HEK293 (cell line): Measurements from ENCODE around the gene VEPH1.

Source experiments
- CTCF ChIA-PET: fragments of 350-600 bp; formaldehyde crosslinking; extraction: SDS; loops from one replicate; lab custom pipeline; 2021; ENCODE audit warnings: antibody characterized with exemption; lab: Yijun Ruan, JAX
- POLR2A ChIA-PET: fragments of 300-600 bp; formaldehyde crosslinking; extraction: SDS; loops from one replicate; lab custom pipeline; 2020; ENCODE audit warnings: antibody characterized with exemption, inconsistent platforms; lab: Yijun Ruan, JAX
- H3K27ac ChIP-seq: fragments of 200-500 bp; sonication (Bioruptor generic); 2 replicates; pipeline ENCODE4 v1.5.1; 2014; ENCODE audit warnings: low read depth, low read length, control low read depth, inconsistent platforms; ENCODE audit errors: extremely low read depth
- H3K36me3 ChIP-seq, 2 experiments: fragments of 200-500 bp in 1 of 2; sonication (Bioruptor generic) in 1 of 2; 1 replicate in 1 of 2; 2 replicates in 1 of 2; pipeline ENCODE4 v1.5.1; 2014 to 2017; ENCODE audit warnings: inconsistent platforms in 2 of 2, low read length in 2 of 2; ENCODE audit not compliant: control insufficient read depth in 2 of 2, insufficient read depth in 1 of 2
- H3K4me1 ChIP-seq: fragments of 200-500 bp; sonication (Bioruptor generic); 2 replicates; pipeline ENCODE4 v1.5.1; 2014; ENCODE audit warnings: mild to moderate bottlenecking, low read length, inconsistent platforms; ENCODE audit not compliant: control insufficient read depth, insufficient read depth
- H3K4me3 ChIP-seq: 2 replicates; pipeline ENCODE4 v1.5.1; 2011; ENCODE audit warnings: low read depth, mild to moderate bottlenecking, control low read depth, low read length, moderate library complexity
- H3K9me3 ChIP-seq: fragments of 200-500 bp; sonication (Bioruptor generic); 2 replicates; pipeline ENCODE4 v1.5.1; 2014; ENCODE audit warnings: low read depth, low read length, inconsistent platforms; ENCODE audit not compliant: control insufficient read depth, insufficient read depth
- OSR2 ChIP-seq: fragments of 450-650 bp; formaldehyde crosslinking; IDR thresholded peaks from 2 replicates; pipeline ENCODE4 v1.5.1; 2016; ENCODE audit warnings: missing biosample characterization, missing genetic modification characterization
- PATZ1 ChIP-seq: fragments of 450-650 bp; formaldehyde crosslinking; IDR thresholded peaks from 2 replicates; pipeline ENCODE4 v1.5.1; 2016; ENCODE audit warnings: missing biosample characterization, missing genetic modification characterization
- ZIC2 ChIP-seq: fragments of 450-650 bp; formaldehyde crosslinking; IDR thresholded peaks from 2 replicates; pipeline ENCODE4 v1.5.1; 2016; ENCODE audit warnings: missing biosample characterization, missing genetic modification characterization
- ZNF10 ChIP-seq: fragments of 450-650 bp; formaldehyde crosslinking; IDR thresholded peaks from 2 replicates; pipeline ENCODE4 v1.5.1; 2017; ENCODE audit warnings: missing biosample characterization, missing genetic modification characterization
- ZNF148 ChIP-seq: fragments of 450-650 bp; formaldehyde crosslinking; IDR thresholded peaks from 2 replicates; pipeline ENCODE4 v1.5.0; 2017; ENCODE audit warnings: missing biosample characterization, missing genetic modification characterization, borderline replicate concordance
- ZNF16 ChIP-seq: fragments of 450-650 bp; formaldehyde crosslinking; IDR thresholded peaks from 2 replicates; pipeline ENCODE4 v1.5.1; 2016; ENCODE audit warnings: low read depth, missing biosample characterization, missing genetic modification characterization
- ZNF169 ChIP-seq: fragments of 450-650 bp; formaldehyde crosslinking; IDR thresholded peaks from 2 replicates; pipeline ENCODE4 v1.5.1; 2016; ENCODE audit warnings: missing biosample characterization, missing genetic modification characterization
- ZNF274 ChIP-seq, 2 experiments: fragments of 200-500 bp in 1 of 2; fragments of 450-650 bp in 1 of 2; sonication (Bioruptor generic) in 1 of 2; formaldehyde crosslinking in 1 of 2; IDR thresholded peaks; 2 replicates each; pipeline versions ENCODE4 v1.5.1 to v1.6.1; 2014 to 2016; ENCODE audit warnings: borderline replicate concordance in 1 of 2, inconsistent platforms in 1 of 2, low read length in 1 of 2, missing biosample characterization in 1 of 2, missing genetic modification characterization in 1 of 2
- ZNF335 ChIP-seq: fragments of 450-650 bp; formaldehyde crosslinking; conservative IDR thresholded peaks from 2 replicates; pipeline ENCODE4 v1.5.1; 2016; ENCODE audit warnings: missing biosample characterization, missing genetic modification characterization
- ZNF391 ChIP-seq: fragments of 450-650 bp; formaldehyde crosslinking; IDR thresholded peaks from 2 replicates; pipeline ENCODE4 v1.5.1; 2016; ENCODE audit warnings: low read depth, missing biosample characterization, missing genetic modification characterization, borderline replicate concordance
- ZNF416 ChIP-seq: fragments of 450-650 bp; formaldehyde crosslinking; IDR thresholded peaks from 2 replicates; pipeline ENCODE4 v1.5.1; 2016; ENCODE audit warnings: missing biosample characterization, missing genetic modification characterization
- ZNF548 ChIP-seq: fragments of 450-650 bp; formaldehyde crosslinking; IDR thresholded peaks from 2 replicates; pipeline ENCODE4 v1.5.1; 2016; ENCODE audit warnings: missing biosample characterization, missing genetic modification characterization
- ZNF558 ChIP-seq: fragments of 450-650 bp; formaldehyde crosslinking; IDR thresholded peaks from 2 replicates; pipeline ENCODE4 v1.5.1; 2016; ENCODE audit warnings: missing biosample characterization, missing genetic modification characterization
- ZNF777 ChIP-seq: fragments of 450-650 bp; formaldehyde crosslinking; IDR thresholded peaks from 2 replicates; pipeline ENCODE4 v1.5.1; 2017; ENCODE audit warnings: missing biosample characterization, missing genetic modification characterization, borderline replicate concordance
- ZSCAN5A ChIP-seq: fragments of 450-650 bp; formaldehyde crosslinking; IDR thresholded peaks from 2 replicates; pipeline ENCODE4 v1.5.1; 2016; ENCODE audit warnings: missing biosample characterization, missing genetic modification characterization

Gene VEPH1

GRCh38 chr3:157330206-157330605, 173.0 kb downstream of the VEPH1 start:
- Histone ChIP-seq H3K4me3 (no peak overlapping the region), H3K9me3 (no peaks in the 10 kb centered on the region), H3K4me1 (no peaks in the 10 kb centered on the region), H3K36me3 (no peaks in the 10 kb centered on the region), H3K27ac (no peak overlapping the region)
- TF ChIP-seq ZNF558 (tag by site-specific recombination) (no peak), ZNF416 (tag by site-specific recombination) (no peak), PATZ1 (tag by site-specific recombination) (no peak), ZNF274 (IDR thresholded peaks at IDR 0.05; ENCODE audit: low read length) (no peak), ZNF274 (tag by site-specific recombination; IDR thresholded peaks at IDR 0.05; ENCODE audit: borderline replicate concordance) (no peak)
- CTCF ChIA-PET: interaction anchor here (0.6 kb wide), 1 partner anchor 60 kb away, joined by 4 read pairs; no protein-coding TSS in a partner anchor
- POLR2A ChIA-PET: no interaction called here

- Histone ChIP-seq H3K4me1 (no peaks in the 10 kb centered on the region), H3K36me3 (no peaks in the 10 kb centered on the region), H3K27ac (no peak overlapping the region), H3K4me3 (no peak overlapping the region), H3K9me3 (no peaks in the 10 kb centered on the region)
- TF ChIP-seq ZNF335 (tag by site-specific recombination) (no peak), ZNF391 (tag by site-specific recombination) (no peak)
- POLR2A ChIA-PET: no interaction called here
- CTCF ChIA-PET: interaction anchor here (0.6 kb wide), 1 partner anchor 61 kb away, joined by 4 read pairs; no protein-coding TSS in a partner anchor
Observed at GRCh38 chr3:157329551-157329950, 173.7 kb downstream of the VEPH1 start.

GRCh38 chr3:157327837-157328236, 175.4 kb downstream of the VEPH1 start:
- H3K36me3 ChIP-seq: no peaks in the 10 kb centered on the region
- H3K4me3 ChIP-seq: no peak overlapping the region
- POLR2A ChIA-PET: no interaction called here
- no peaks in the 10 kb centered on the region for H3K4me1 ChIP-seq
- H3K9me3 ChIP-seq: no peaks in the 10 kb centered on the region
- CTCF ChIA-PET: no interaction called here
- TF ChIP-seq ZNF777 (tag by site-specific recombination) (no peak), ZNF548 (tag by site-specific recombination) (no peak), ZNF169 (tag by site-specific recombination) (no peak), ZNF148 (tag by site-specific recombination) (no peak), ZNF10 (tag by site-specific recombination) (no peak), ZIC2 (tag by site-specific recombination) (no peak), ZNF16 (tag by site-specific recombination) (no peak), ZSCAN5A (tag by site-specific recombination) (no peak), OSR2 (no peak)
- H3K27ac ChIP-seq: no peak overlapping the region
